Upper lobe of left lung (tissue), 6 donors: ENCODE measurements around the gene WARS2. TPM values are rescaled to one million over a fixed set of nuclear protein-coding genes. Genes with fewer than 3 reads are reported as not detected.
"Not testable (repeated sequence)": the region's sequence is repeated elsewhere in the genome, so short reads cannot be mapped to it uniquely, and the experiment has no call there.

Experiments used
- ATAC-seq, 2 donors: fragments of 200-7000 bp; cut with Tn5 transposase; one replicate each; pipeline ENCODE4 v1.9.1; 2022; ENCODE audit warnings: mild to moderate bottlenecking in 2 of 2, moderate library complexity in 2 of 2; ENCODE audit not compliant: low FRiP score in 2 of 2
- DNase-seq, 2 donors: peaks; one replicate each; pipeline ENCODE4 v3.0.0-alpha.2; 2019 to 2020
- H3K27ac ChIP-seq, 4 donors: fragments of 200-600 bp; sonication (generic); one replicate each; pipeline ENCODE4 v1.5.1; 2016 to 2019
- H3K27me3 ChIP-seq, 4 donors: fragments of 200-600 bp; sonication (generic); one replicate each; pipeline ENCODE4 v1.5.1; 2017 to 2019
- H3K36me3 ChIP-seq, 4 donors: fragments of 200-600 bp; sonication (generic); one replicate each; pipeline ENCODE4 v1.5.1; 2016 to 2019
- H3K4me1 ChIP-seq, 4 donors: fragments of 200-600 bp; sonication (generic); one replicate each; pipeline ENCODE4 v1.5.1; 2018 to 2019
- H3K4me3 ChIP-seq, 4 donors: fragments of 200-600 bp; sonication (generic); one replicate each; pipeline ENCODE4 v1.5.1; 2017 to 2019; ENCODE audit warnings: mild to moderate bottlenecking in 2 of 4, moderate library complexity in 1 of 4
- H3K9me3 ChIP-seq, 4 donors: fragments of 200-600 bp; sonication (generic); one replicate each; pipeline ENCODE4 v1.5.1; 2018 to 2019
- EP300 ChIP-seq, 4 donors: sonication (generic); formaldehyde crosslinking; IDR thresholded peaks; one replicate each; pipeline ENCODE4 v1.5.1; 2017; ENCODE audit warnings: antibody characterized with exemption in 4 of 4, control low read depth in 2 of 4
- POLR2A ChIP-seq, 4 donors: fragments of 450-650 bp; IDR thresholded peaks; one replicate each; pipeline ENCODE4 v1.5.1; 2016 to 2017; ENCODE audit warnings: antibody characterized with exemption in 4 of 4, mild to moderate bottlenecking in 2 of 4
- POLR2AphosphoS5 ChIP-seq, 2 donors: sonication (generic); formaldehyde crosslinking; IDR thresholded peaks; one replicate each; pipeline ENCODE4 v1.5.1; 2017; ENCODE audit warnings: antibody characterized with exemption in 2 of 2
- WGBS, 2 donors: methylation state at CpG; one replicate each; pipeline ENCODE4 v1.1.5; 2017 to 2018; 5-methylcytosine and 5-hydroxymethylcytosine counted together
- total RNA-seq, 6 donors: library from RNA; depleted of rRNA in 4 of 6; stranded (reverse); fragments of >200 nt in 4 of 6; gene quantifications; one replicate each; pipeline versions ENCODE4 v1.1.0 to v1.2.1, GENCODE V29; 2016 to 2021
- TF ChIP-seq, protein P1 (sequence below), 6 experiments: fragments of 450-650 bp in 4 of 6; fragments of 200-600 bp in 2 of 6; sonication (generic) in 2 of 6; IDR thresholded peaks; one replicate each; pipeline ENCODE4 v1.5.1; 2016 to 2019; ENCODE audit warnings: antibody characterized with exemption in 6 of 6
- donor health status: DM: no; HTN: no; CAD: no; lungs with moderate emphysema.
- donor health status: DM: no; HTN: yes; CAD: no; lungs with severe emphysema.

The WARS2 gene
- total RNA-seq, 6 donors from 2014 or later: 6.3 to 20.5 (median 13.5) TPM

DNA sequence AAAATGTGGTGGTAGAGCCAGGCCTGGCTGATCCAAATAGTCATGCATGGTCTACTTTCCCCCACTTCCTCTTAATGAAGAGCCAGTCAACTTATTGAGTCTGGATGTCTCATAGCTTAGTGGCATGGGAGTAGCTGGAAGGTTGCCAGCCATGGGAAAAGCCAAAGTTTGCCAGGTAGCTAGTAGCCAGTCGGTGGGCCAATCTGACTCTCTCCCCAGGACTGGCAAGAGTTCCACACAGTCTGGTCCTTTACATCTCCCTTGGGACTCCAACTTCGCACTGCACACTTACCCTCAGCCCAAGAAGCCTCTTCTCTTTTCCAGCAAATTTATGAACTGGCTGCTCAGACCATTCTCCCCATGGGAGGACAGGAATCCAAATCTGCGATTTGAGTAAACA lies 8.3 kb downstream of the WARS2 start:
- no peaks in the 10 kb centered on the region for H3K27me3 ChIP-seq
- no peaks in the 10 kb centered on the region for H3K36me3 ChIP-seq
- 85 to 90% methylated on average over 3 of the region's 3 CpGs for WGBS, 2 donors
- no peak for ATAC-seq
- H3K4me1 ChIP-seq: no peaks in the 10 kb centered on the region
- no peaks in the 10 kb centered on the region for H3K9me3 ChIP-seq
- H3K4me3 ChIP-seq: no peak overlapping the region
- no peak for DNase-seq
- no peak overlapping the region for H3K27ac ChIP-seq
- no peak for TF ChIP-seq POLR2AphosphoS5 (IDR thresholded peaks at IDR 0.05)
- TF ChIP-seq POLR2A (IDR thresholded peaks at IDR 0.05): no peak
- TF ChIP-seq EP300 (IDR thresholded peaks at IDR 0.05): no peak
- TF ChIP-seq, protein P1, sequence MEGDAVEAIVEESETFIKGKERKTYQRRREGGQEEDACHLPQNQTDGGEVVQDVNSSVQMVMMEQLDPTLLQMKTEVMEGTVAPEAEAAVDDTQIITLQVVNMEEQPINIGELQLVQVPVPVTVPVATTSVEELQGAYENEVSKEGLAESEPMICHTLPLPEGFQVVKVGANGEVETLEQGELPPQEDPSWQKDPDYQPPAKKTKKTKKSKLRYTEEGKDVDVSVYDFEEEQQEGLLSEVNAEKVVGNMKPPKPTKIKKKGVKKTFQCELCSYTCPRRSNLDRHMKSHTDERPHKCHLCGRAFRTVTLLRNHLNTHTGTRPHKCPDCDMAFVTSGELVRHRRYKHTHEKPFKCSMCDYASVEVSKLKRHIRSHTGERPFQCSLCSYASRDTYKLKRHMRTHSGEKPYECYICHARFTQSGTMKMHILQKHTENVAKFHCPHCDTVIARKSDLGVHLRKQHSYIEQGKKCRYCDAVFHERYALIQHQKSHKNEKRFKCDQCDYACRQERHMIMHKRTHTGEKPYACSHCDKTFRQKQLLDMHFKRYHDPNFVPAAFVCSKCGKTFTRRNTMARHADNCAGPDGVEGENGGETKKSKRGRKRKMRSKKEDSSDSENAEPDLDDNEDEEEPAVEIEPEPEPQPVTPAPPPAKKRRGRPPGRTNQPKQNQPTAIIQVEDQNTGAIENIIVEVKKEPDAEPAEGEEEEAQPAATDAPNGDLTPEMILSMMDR (IDR thresholded peaks at IDR 0.05): no peak

DNA sequence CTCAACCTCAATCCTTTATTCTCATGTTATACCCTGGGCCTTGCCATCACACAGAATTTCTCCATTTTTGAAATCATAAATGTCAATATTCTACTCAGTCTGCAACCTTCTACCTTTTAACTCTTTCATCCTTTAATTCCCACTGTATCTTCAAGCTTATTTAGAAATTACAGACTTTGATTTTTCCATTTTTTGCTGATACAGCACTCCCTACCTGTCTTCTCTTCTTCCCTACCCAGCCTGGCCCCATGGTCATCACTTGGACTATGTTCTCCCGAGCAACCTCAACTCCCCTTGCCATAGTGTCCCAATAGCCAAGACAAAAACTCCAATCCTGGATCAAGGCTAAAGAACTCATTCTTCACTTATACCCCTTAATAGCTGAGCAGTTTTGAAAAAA lies 14.6 kb downstream of the WARS2 start:
- H3K9me3 ChIP-seq: no peaks in the 10 kb centered on the region
- H3K27me3 ChIP-seq: no peaks in the 10 kb centered on the region
- TF ChIP-seq EP300 (IDR thresholded peaks at IDR 0.05) (no peak), POLR2A (IDR thresholded peaks at IDR 0.05) (no peak), POLR2AphosphoS5 (IDR thresholded peaks at IDR 0.05) (no peak)
- TF ChIP-seq, protein P1 (IDR thresholded peaks at IDR 0.05): no peak
- no peaks in the 10 kb centered on the region for H3K36me3 ChIP-seq
- H3K4me3 ChIP-seq: no peak overlapping the region
- no peak overlapping the region for H3K27ac ChIP-seq
- H3K4me1 ChIP-seq: no peaks in the 10 kb centered on the region
- ATAC-seq (no peak), DNase-seq (no peak)
- 93 to 98% methylated on average over 1 of the region's 1 CpG for WGBS, 2 donors

DNA sequence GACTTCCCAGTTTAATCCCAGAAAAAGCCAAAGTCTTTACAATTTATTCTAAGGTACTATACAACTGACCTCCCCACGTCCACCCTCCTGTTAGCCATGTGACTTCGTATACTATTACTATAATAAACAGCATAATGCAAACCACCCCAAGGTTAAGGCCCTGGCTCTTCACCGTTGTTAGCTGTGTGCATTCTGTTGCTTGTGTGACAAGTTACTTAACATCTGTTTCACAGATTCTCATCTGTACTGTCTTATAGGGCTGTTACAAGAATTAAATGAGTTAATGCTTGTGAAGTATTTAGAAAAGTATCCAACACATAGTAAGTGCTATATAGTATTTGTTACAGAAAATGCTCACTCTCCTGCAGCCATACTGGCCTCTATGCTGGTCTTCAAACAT lies 15.7 kb downstream of the WARS2 start:
- ATAC-seq: no peak
- H3K27ac ChIP-seq: no peak overlapping the region
- WGBS, 2 donors: 88 to 94% methylated on average over 3 of the region's 3 CpGs
- DNase-seq: no peak
- H3K4me3 ChIP-seq: no peak overlapping the region
- H3K9me3 ChIP-seq: no peaks in the 10 kb centered on the region
- no peaks in the 10 kb centered on the region for H3K27me3 ChIP-seq
- no peaks in the 10 kb centered on the region for H3K36me3 ChIP-seq
- H3K4me1 ChIP-seq: no peaks in the 10 kb centered on the region
- TF ChIP-seq EP300 (IDR thresholded peaks at IDR 0.05): no peak
- no peak for TF ChIP-seq POLR2AphosphoS5 (IDR thresholded peaks at IDR 0.05)
- TF ChIP-seq, protein P1 (IDR thresholded peaks at IDR 0.05): no peak
- no peak for TF ChIP-seq POLR2A (IDR thresholded peaks at IDR 0.05)

DNA sequence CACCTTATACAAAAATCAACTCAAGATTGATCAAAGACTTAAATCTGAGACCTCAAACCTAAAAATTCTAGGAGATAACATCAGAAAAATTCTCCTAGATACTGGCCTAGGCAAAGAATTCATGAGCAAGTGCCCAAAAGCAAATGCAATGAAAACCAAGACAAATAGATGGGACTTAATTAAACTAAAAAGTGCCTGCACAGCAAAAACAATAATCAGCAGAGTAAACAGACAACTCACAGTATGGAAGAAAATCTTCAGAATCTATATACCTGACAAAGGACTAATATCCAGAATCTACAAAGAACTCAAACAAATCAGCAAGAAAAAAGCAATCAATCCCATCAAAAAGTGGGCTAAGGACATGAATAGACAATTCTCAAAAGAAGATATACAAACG lies 18.6 kb downstream of the WARS2 start:
- not testable (repeated sequence) for H3K9me3 ChIP-seq, ATAC-seq, DNase-seq, H3K4me1 ChIP-seq, H3K27ac ChIP-seq, H3K27me3 ChIP-seq, H3K4me3 ChIP-seq, H3K36me3 ChIP-seq
- WGBS, 2 donors: 91 to 100% methylated on average over 1 of the region's 1 CpG

DNA sequence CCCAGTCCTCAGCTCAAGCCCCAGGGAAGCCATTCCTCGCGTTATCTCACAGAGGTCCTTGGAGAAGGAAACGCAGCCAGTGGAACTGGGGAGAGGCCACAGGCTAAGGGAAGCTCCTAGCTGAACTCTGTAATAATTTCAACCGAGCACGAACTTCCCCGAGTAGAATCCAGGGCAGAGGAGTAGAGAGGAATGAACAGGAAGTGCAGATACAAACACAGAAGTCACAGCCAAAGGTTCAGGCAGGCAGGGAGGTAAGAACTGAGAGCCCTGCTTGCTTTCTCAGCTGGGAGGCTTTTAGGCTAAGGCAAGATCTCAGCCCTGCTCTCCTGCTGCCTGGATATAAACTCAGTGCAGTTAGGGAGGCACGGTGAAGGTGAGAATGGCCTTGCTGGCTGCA lies 23.7 kb downstream of the WARS2 start:
- H3K27ac ChIP-seq: no peak overlapping the region
- H3K9me3 ChIP-seq: no peaks in the 10 kb centered on the region
- 56 to 66% methylated on average over 7 of the region's 7 CpGs for WGBS, 2 donors
- no peak for TF ChIP-seq POLR2A (IDR thresholded peaks at IDR 0.05)
- TF ChIP-seq, protein P1 (IDR thresholded peaks at IDR 0.05): no peak
- no peak for TF ChIP-seq POLR2AphosphoS5 (IDR thresholded peaks at IDR 0.05)
- TF ChIP-seq EP300 (IDR thresholded peaks at IDR 0.05): no peak
- no peaks in the 10 kb centered on the region for H3K27me3 ChIP-seq
- no peak for DNase-seq
- no peak overlapping the region for H3K4me3 ChIP-seq
- ATAC-seq: peak in 1 of 2 donors; percentile 34
- no peaks in the 10 kb centered on the region for H3K36me3 ChIP-seq
- no peaks in the 10 kb centered on the region for H3K4me1 ChIP-seq
